Measurements from ENCODE around the gene IP6K2. TPM values are rescaled to one million over a fixed set of nuclear protein-coding genes. Genes with fewer than 3 reads are reported as not detected.

The IP6K2 gene
- total RNA-seq, 1 donor from 2014 or later, result 145 TPM

DNA sequence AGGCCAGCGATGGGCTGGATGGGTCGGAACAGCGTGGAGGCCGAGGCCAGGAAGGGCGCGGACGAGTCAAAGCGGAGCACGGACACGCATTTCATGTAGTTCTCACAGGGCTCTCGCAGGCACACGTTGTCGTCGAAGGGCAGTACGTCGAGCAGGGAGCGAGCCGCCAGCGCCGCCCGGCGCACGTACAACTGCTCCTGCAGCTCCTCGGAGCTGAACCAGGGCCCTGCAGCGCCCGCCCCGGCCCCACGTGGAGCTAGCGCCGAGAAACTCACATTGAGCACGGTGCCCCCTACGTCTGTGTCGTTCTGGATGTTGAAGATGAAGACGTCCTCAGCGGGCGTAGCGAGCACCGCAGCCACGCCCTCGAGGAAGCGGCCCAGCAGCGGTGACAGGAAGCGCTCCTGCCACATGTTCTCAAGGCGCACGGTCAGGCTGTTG is 60.2 kb downstream of the IP6K2 start:
- no peak for DNase-seq (ENCODE audit: extremely low spot score, unreplicated experiment)
- H3K9me3 Mint-ChIP-seq, result peaks cover 4% of the 10 kb centered on the region
- TF ChIP-seq, protein P1, sequence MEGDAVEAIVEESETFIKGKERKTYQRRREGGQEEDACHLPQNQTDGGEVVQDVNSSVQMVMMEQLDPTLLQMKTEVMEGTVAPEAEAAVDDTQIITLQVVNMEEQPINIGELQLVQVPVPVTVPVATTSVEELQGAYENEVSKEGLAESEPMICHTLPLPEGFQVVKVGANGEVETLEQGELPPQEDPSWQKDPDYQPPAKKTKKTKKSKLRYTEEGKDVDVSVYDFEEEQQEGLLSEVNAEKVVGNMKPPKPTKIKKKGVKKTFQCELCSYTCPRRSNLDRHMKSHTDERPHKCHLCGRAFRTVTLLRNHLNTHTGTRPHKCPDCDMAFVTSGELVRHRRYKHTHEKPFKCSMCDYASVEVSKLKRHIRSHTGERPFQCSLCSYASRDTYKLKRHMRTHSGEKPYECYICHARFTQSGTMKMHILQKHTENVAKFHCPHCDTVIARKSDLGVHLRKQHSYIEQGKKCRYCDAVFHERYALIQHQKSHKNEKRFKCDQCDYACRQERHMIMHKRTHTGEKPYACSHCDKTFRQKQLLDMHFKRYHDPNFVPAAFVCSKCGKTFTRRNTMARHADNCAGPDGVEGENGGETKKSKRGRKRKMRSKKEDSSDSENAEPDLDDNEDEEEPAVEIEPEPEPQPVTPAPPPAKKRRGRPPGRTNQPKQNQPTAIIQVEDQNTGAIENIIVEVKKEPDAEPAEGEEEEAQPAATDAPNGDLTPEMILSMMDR (conservative IDR thresholded peaks at IDR 0.05), result no peak
- peaks cover 5% of the 10 kb centered on the region for H3K36me3 Mint-ChIP-seq
- no peaks in the 10 kb centered on the region for H3K27me3 Mint-ChIP-seq
- peak overlapping the region; percentile 34 for H3K4me3 Mint-ChIP-seq
- H3K27ac Mint-ChIP-seq, result no peak overlapping the region
- H3K4me1 Mint-ChIP-seq (ENCODE audit: unreplicated experiment), result no peaks in the 10 kb centered on the region

DNA sequence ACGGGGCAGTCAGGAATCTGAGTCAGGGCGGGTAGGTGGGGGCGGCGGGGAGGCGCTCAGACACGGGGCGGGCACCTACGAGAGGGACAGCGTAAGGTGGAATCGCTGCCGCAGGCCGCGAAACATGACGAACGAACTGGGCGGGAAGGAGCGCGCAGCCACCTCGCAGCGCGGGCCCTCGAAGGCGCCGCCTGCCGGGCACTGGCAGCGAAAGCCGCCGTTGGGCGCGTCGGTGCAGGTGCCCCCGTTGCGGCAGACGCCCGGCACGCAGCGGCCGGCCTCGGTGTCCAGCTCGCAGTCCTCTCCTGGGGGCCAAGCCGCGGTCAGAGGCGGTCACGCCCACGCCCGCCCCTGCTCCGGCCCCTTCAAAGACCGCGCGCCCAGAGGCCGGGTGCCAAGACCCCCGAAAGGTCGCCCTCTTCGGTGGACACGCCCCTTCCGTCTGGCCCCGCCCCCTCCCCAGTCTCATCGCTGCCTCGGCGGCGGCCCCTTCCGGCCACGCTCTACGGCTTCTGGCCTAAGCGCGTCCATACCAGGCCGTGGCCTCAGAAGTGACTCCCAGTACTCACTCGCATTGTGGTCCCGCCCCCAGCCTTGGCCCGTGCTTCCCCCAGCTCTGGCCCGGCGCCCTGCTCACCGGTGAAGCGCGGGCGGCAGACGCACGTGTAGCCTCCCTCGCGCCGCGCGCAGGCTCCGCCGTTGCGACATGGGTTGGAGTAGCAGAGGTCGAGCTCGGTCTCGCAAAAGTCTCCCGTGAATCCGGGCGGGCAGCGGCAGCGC is 60.8 kb downstream of the IP6K2 start:
- DNase-seq (ENCODE audit: extremely low spot score, unreplicated experiment), result no peak
- Mint-ChIP-seq H3K36me3 (peaks cover 5% of the 10 kb centered on the region), H3K27ac (no peak overlapping the region), H3K4me3 (no peak overlapping the region), H3K4me1 (ENCODE audit: unreplicated experiment) (no peaks in the 10 kb centered on the region), H3K9me3 (peaks cover 4% of the 10 kb centered on the region), H3K27me3 (no peaks in the 10 kb centered on the region)
- TF ChIP-seq, protein P1 (conservative IDR thresholded peaks at IDR 0.05), result peak; percentile 85

- no peak overlapping the region for H3K27ac Mint-ChIP-seq
- no peak for DNase-seq (ENCODE audit: extremely low spot score, unreplicated experiment)
- H3K4me3 Mint-ChIP-seq, result peak overlapping the region; percentile 70
- TF ChIP-seq, protein P1 (conservative IDR thresholded peaks at IDR 0.05), result no peak
- peaks cover 4% of the 10 kb centered on the region for H3K9me3 Mint-ChIP-seq
- no peaks in the 10 kb centered on the region for H3K4me1 Mint-ChIP-seq (ENCODE audit: unreplicated experiment)
- peaks cover 5% of the 10 kb centered on the region for H3K36me3 Mint-ChIP-seq
- H3K27me3 Mint-ChIP-seq, result no peaks in the 10 kb centered on the region
Measured at GRCh38 chr3:48655606-48656005, 61.4 kb downstream of the IP6K2 start.

DNA sequence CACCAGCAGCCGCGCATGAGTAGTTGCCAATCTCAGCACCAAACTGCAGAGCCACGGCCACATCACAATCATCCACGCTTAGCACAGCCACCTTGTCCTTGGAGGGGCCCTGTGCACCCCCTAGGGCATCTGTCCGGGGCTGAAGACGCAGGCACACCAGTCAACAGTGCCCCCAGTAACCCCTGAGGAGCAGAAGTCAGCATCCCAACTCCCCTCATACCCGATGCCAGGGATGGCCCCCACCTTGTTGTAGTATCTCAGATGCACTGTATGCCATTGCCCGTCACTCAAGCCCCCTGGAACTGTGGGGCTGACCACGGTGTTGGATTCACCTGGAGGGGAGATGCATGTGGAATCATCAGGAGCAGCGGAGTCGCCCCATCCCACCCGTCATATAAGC is 62.0 kb downstream of the IP6K2 start:
- no peaks in the 10 kb centered on the region for H3K27me3 Mint-ChIP-seq

DNA sequence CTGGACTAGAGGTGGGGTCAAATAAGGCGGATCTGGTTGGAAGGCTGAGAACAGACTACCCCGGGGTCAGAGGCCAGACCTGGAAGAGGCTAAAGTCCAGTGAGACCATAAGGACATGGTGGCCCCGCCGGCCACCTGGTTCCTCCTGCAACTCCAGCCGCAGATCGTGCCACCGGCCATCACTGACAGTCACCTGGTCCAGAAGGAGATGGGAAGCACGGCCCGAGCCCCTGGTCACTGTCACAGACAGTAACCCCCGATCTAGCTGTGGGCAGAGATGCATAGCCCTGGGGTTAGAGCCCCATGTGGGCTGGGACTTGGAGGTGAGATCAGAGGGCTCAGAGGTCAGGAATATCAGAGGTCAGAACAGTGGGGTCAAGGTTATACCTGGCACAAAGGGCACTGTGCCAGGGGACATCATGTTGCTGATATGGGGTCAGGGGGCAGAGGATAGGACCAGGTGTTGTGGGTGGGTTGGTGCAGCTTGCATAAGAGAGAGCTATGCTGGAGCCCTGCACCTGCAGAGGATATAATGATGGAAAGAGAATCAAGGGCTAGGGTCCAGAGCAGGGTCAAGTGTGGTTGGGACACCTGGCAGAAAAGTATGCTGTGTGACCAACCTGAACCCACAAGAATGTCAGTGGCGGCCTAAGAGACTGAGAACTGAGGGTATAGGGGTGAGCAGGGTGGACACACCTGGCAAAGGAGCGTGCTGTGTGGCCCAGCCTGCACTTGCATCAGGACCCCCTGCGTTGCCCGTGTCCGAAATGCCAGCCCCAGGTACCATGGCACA is 63.9 kb downstream of the IP6K2 start:
- no peak for DNase-seq (ENCODE audit: extremely low spot score, unreplicated experiment)
- Mint-ChIP-seq H3K27me3 (no peaks in the 10 kb centered on the region), H3K9me3 (no peaks in the 10 kb centered on the region), H3K36me3 (no peaks in the 10 kb centered on the region), H3K4me1 (ENCODE audit: unreplicated experiment) (no peaks in the 10 kb centered on the region), H3K27ac (no peak overlapping the region), H3K4me3 (no peak overlapping the region)
- TF ChIP-seq, protein P1 (conservative IDR thresholded peaks at IDR 0.05), result no peak

More for the DNA sequence above, 62.0 kb downstream of the IP6K2 start:
- H3K9me3 Mint-ChIP-seq, result peaks cover 4% of the 10 kb centered on the region
- H3K27ac Mint-ChIP-seq, result no peak overlapping the region
- peak overlapping the region; percentile 70 for H3K4me3 Mint-ChIP-seq
- DNase-seq (ENCODE audit: extremely low spot score, unreplicated experiment), result no peak
- TF ChIP-seq, protein P1 (conservative IDR thresholded peaks at IDR 0.05), result no peak
- no peaks in the 10 kb centered on the region for H3K4me1 Mint-ChIP-seq (ENCODE audit: unreplicated experiment)
- H3K36me3 Mint-ChIP-seq, result peaks cover 5% of the 10 kb centered on the region

Measured in type B pancreatic cell (in vitro differentiated cells).